ENCODE results near the gene DNAJC6.
"Not testable (repeated sequence)": the region's sequence is repeated elsewhere in the genome, so short reads cannot be mapped to it uniquely, and the experiment has no call there.

Gene DNAJC6

GRCh38 chr1:65360648-65361047, 51.3 kb downstream of the DNAJC6 start:
- no peak for FAIRE-seq

DNA sequence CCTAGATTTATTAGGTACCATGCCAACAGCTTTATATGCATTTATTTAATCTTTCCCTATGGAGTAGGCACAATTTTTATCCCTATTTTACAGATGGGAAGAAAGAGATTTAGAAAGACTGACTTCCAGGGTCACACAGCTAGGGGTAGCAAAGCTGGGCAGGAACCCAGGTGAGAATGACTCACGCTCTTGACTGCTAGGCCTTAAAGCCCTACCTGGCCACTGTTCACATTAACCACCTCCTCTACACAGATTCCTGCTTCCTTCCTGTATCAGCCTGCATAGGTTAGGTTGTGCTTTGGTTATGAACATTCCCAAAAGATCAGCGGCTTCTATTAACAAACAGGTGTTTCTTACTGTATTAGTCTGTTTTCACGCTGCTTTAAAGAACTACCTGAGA, 53.2 kb downstream of the DNAJC6 start:
- no peak for FAIRE-seq

DNA sequence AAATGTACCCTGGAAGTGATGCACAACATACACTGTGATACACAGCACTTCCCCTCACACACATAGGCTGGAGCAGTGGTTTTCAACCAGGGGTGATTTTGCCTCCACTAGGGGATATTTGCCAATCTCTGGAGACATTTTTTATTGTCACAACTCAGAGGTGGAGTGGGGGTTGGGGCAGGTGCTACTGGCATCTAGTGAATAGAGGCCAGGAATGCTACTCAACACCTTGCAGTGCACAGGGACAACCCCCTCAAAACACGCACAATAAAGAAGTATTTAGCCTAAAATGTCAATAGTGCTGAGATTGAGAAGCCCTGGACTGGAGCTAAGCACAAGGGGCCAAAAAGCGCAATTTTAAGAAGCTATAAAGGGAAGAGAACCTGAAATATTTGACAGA, 54.1 kb downstream of the DNAJC6 start:
- FAIRE-seq = no peak

- FAIRE-seq = no peak
Measured at GRCh38 chr1:65368403-65368802, 59.1 kb downstream of the DNAJC6 start.

- no peak for FAIRE-seq
Measured at GRCh38 chr1:65371544-65371943, 62.2 kb downstream of the DNAJC6 start.

GRCh38 chr1:65372557-65372956, 63.2 kb downstream of the DNAJC6 start:
- FAIRE-seq = no peak

GRCh38 chr1:65377496-65378246, 68.3 kb downstream of the DNAJC6 start:
- FAIRE-seq = no peak

- no peak for FAIRE-seq
Measured at GRCh38 chr1:65378247-65378946, 69.1 kb downstream of the DNAJC6 start.

DNA sequence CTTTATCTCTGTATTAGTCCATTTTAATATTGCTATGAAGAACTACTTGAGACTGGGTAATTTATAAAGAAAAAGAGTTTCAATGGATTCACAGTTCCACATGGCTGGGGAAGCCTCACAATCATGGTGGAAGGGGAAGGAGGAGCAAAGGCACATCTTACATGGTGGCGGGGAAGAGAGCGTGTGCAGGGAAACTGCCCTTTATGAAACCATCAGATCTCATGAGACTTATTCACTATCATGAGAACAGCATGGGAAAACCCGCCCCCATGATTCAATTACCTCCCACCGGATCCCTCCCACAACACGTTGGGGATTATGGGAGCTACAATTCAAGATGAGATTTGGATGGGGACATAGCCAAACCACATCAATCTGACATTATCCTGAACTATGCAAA, 75.1 kb downstream of the DNAJC6 start:
- FAIRE-seq = not testable (repeated sequence)

- no peak for FAIRE-seq
Measured at GRCh38 chr1:65386439-65386838, 77.1 kb downstream of the DNAJC6 start.

- no peak for FAIRE-seq
Measured at GRCh38 chr1:65387821-65388220, 78.5 kb downstream of the DNAJC6 start.

GRCh38 chr1:65388908-65389695, 79.8 kb downstream of the DNAJC6 start:
- FAIRE-seq = no peak

DNA sequence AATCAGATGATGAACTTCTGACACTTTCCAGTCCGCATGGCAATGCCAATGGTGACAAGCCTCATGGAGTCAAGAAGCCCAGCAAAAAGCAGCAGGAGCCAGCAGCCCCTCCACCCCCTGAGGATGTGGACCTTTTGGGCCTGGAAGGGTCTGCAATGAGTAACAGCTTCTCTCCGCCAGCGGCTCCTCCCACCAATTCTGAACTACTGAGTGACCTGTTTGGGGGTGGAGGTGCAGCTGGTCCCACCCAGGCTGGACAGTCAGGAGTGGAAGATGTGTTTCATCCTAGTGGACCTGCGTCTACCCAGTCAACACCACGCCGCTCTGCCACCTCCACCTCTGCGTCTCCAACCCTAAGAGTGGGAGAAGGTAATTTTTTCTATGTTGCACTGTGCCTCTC, 83.2 kb downstream of the DNAJC6 start:
- FAIRE-seq = no peak

- FAIRE-seq = no peak
Measured at GRCh38 chr1:65393347-65393746, 84.0 kb downstream of the DNAJC6 start.

GRCh38 chr1:65393928-65394327, 84.6 kb downstream of the DNAJC6 start:
- no peak for FAIRE-seq

GRCh38 chr1:65395887-65396612, 86.7 kb downstream of the DNAJC6 start:
- FAIRE-seq = no peak

- no peak for FAIRE-seq
Measured at GRCh38 chr1:65398083-65398482, 88.7 kb downstream of the DNAJC6 start.

GRCh38 chr1:65399003-65399402, 89.7 kb downstream of the DNAJC6 start:
- FAIRE-seq = no peak

DNA sequence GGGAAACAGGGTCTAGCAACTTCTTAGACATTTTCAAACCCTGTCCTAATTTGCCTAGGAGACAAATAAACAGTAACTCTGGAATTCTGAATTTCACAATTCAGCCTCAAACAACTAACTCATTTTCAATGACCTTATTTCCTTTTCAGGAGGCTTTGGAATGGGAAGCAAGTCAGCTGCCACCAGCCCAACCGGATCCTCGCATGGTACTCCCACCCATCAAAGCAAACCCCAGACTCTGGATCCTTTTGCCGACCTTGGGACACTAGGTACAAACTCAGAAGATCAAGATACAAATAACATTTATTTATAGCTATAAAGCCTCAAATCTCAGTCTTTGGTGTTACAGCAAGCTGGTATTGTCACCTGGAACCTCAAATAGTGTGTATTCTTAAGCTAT, 92.3 kb downstream of the DNAJC6 start:
- no peak for FAIRE-seq

DNA sequence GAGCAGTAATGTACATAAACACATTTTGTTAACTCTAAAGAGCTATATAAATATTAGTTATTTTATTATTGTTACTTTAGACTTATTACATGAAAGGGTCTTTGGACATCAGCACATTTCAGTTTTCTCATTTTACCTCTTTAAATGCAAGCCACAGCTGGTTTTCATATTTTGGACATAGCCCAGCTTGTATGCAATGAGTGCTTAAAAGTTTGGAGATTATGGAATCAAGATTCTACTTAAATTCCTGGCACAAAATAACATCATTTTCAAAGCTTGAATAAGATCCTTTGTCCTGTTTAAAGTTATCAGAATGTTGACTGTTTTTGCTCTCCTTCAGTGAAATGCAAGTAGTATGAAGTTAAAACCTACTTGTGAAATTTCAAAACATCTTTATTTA, 95.6 kb downstream of the DNAJC6 start:
- no peak for FAIRE-seq

- no peak for FAIRE-seq
Measured at GRCh38 chr1:65407877-65408276, 98.5 kb downstream of the DNAJC6 start.

DNA sequence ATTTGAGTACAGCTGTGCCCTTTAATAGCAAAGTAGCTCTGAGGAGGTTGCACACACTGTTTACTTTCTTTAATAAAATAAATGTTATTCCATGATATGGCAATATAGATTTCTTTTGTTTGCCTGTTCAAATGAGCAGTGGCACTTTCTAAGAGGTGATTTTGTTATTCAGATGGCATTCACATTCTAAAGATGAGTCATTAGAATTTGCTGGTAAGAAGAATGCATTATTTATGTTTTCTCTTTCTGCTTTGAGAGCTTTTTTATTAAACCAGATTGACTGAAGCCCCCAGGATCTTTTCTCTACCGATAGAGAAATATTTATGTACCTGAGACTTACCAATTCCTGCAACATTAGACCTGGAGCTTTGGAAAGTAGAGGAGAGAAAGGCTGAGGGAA, 100.0 kb downstream of the DNAJC6 start:
- FAIRE-seq = no peak

DNA sequence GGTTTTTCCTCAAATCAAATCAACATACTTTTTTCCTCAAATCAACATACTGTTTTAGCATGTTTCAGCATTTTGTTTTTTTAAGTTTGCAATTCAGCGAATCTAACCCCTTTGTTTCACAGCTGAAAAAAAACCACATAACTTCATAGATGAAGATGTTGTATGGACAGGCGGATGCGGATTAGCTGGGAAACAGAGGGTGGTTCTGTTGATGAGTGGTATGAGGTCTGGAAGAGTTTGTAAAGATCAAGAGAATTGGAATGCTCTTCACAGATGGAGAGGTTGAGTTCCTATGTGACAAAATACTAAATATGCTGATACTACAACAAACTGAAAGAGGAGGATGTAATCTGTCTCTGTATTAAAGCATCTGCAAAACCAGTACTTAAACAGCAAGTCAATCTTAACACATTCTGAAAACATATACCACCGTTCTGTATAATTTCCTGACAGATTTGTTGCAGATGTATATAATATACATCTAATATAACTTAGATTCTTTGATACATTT, 100.5 kb downstream of the DNAJC6 start:
- FAIRE-seq = no peak

All from colon (tissue), 2 donors.